IMR-90 (cell line): ENCODE data around the gene COL6A3.

Source experiments
- CEBPB ChIP-seq: IDR thresholded peaks from 2 replicates; pipeline ENCODE4 v1.6.1; 2012; ENCODE audit warnings: low read depth, low read length, improper control_type of control experiment
- POLR2A ChIP-seq: IDR thresholded peaks from 2 replicates; pipeline ENCODE4 v1.6.1; 2012; ENCODE audit warnings: mild to moderate bottlenecking, low read depth, low read length
- RAD21 ChIP-seq: IDR thresholded peaks from 2 replicates; pipeline ENCODE4 v1.6.1; 2012; ENCODE audit warnings: low read length, improper control_type of control experiment
- RCOR1 ChIP-seq: IDR thresholded peaks from 2 replicates; pipeline ENCODE4 v1.6.1; 2012; ENCODE audit warnings: mild to moderate bottlenecking, low read length, improper control_type of control experiment; ENCODE audit not compliant: insufficient replicate concordance
- RFX5 ChIP-seq: IDR thresholded peaks from 2 replicates; pipeline ENCODE4 v1.8.0; 2012; ENCODE audit warnings: low read depth, mild to moderate bottlenecking, low read length, moderate library complexity
- SMC3 ChIP-seq: fragments of 150-350 bp; IDR thresholded peaks from 2 replicates; pipeline ENCODE4 v1.6.1; 2016; ENCODE audit warnings: low read depth, mild to moderate bottlenecking, antibody characterized with exemption, low read length, moderate library complexity
- TF ChIP-seq, protein P1 (sequence below): conservative IDR thresholded peaks from 2 replicates; pipeline ENCODE4 v1.5.1; 2012; ENCODE audit warnings: mild to moderate bottlenecking, low read depth, low read length, improper control_type of control experiment
- TF ChIP-seq, protein P2 (sequence below): fragments of 150-350 bp; IDR thresholded peaks from 2 replicates; pipeline ENCODE4 v1.6.1; 2017; ENCODE audit warnings: mild to moderate bottlenecking, antibody characterized with exemption, low read length, low read depth
- TF ChIP-seq, protein P3 (sequence below): fragments of 150-350 bp; IDR thresholded peaks from 2 replicates; pipeline ENCODE4 v1.6.1; 2016; ENCODE audit warnings: low read depth, mild to moderate bottlenecking, low read length, moderate library complexity, borderline replicate concordance

DNA sequence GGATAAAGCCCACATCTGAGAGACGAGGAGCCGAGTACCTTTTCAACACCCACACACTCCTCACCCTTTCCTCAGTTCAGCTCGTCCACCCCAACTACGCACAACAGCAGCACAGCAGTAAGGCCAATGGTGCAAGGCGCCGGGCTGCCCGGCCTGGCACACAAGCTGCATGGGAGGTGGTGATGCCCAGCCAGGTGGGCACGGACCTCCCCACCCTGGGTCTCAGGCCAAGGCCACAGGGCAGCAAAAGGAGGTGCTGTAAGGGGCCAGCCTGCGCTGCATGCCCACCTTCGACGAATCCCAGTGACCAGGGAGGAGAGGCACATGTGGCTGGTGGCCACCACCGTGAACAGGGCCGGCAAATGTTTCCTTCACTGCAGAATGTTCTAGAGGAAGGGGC, 36.6 kb upstream of the COL6A3 start:
- TF ChIP-seq, protein P1, sequence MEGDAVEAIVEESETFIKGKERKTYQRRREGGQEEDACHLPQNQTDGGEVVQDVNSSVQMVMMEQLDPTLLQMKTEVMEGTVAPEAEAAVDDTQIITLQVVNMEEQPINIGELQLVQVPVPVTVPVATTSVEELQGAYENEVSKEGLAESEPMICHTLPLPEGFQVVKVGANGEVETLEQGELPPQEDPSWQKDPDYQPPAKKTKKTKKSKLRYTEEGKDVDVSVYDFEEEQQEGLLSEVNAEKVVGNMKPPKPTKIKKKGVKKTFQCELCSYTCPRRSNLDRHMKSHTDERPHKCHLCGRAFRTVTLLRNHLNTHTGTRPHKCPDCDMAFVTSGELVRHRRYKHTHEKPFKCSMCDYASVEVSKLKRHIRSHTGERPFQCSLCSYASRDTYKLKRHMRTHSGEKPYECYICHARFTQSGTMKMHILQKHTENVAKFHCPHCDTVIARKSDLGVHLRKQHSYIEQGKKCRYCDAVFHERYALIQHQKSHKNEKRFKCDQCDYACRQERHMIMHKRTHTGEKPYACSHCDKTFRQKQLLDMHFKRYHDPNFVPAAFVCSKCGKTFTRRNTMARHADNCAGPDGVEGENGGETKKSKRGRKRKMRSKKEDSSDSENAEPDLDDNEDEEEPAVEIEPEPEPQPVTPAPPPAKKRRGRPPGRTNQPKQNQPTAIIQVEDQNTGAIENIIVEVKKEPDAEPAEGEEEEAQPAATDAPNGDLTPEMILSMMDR: no peak
- TF ChIP-seq RAD21: no peak
- TF ChIP-seq SMC3: no peak
- TF ChIP-seq RFX5: no peak
- no peak for TF ChIP-seq POLR2A
- TF ChIP-seq CEBPB: no peak
- TF ChIP-seq RCOR1: no peak
- TF ChIP-seq, protein P2, sequence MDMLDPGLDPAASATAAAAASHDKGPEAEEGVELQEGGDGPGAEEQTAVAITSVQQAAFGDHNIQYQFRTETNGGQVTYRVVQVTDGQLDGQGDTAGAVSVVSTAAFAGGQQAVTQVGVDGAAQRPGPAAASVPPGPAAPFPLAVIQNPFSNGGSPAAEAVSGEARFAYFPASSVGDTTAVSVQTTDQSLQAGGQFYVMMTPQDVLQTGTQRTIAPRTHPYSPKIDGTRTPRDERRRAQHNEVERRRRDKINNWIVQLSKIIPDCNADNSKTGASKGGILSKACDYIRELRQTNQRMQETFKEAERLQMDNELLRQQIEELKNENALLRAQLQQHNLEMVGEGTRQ: no peak
- TF ChIP-seq, protein P3, sequence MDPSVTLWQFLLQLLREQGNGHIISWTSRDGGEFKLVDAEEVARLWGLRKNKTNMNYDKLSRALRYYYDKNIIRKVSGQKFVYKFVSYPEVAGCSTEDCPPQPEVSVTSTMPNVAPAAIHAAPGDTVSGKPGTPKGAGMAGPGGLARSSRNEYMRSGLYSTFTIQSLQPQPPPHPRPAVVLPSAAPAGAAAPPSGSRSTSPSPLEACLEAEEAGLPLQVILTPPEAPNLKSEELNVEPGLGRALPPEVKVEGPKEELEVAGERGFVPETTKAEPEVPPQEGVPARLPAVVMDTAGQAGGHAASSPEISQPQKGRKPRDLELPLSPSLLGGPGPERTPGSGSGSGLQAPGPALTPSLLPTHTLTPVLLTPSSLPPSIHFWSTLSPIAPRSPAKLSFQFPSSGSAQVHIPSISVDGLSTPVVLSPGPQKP: no peak
